Measurements from ENCODE around the gene MRPL52. TPM values are rescaled to one million over a fixed set of nuclear protein-coding genes. Genes with fewer than 3 reads are reported as not detected.
"Not testable (repeated sequence)": the region's sequence is repeated elsewhere in the genome, so short reads cannot be mapped to it uniquely, and the experiment has no call there.

The MRPL52 gene
- polyA plus RNA-seq, 2 of the 4 experiments (the other 2 are of a cell fraction) = 116 to 172 TPM

DNA sequence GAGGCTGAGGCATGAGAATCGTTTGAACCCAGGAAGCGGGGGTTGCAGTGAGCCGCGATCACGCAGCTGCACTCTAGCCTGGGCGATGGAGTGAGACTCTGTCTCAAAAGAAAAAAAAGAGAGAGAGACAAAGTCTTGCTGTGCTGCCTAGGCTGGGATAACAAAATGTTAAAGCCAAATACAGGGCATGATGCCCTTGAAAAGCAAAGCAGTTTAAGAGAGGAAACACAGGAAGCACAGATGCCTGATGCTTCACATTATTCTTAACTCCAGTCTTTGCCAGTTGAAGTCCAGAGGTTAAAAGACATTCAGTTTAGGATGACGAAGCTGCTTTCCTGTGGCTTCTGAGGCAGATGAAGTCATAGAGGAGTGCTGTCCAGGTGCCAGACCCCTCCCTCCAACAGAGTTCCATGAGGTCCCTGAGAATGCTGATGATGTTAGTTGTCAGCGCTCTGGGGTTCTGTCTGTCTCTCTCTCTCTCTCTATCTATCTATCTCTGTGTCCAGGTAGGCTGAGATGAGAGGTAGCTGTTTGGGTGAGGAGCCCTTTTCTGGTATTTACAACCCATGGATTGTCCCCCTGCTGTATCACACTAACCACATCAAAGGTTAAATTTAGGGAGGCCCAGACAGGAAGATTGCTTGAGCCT is 4.9 kb upstream of the MRPL52 start:
- POLR2A ChIA-PET = interaction anchor here (0.7 kb wide), 1 partner anchor 29 kb away, joined by 3 read pairs; no protein-coding TSS in a partner anchor

DNA sequence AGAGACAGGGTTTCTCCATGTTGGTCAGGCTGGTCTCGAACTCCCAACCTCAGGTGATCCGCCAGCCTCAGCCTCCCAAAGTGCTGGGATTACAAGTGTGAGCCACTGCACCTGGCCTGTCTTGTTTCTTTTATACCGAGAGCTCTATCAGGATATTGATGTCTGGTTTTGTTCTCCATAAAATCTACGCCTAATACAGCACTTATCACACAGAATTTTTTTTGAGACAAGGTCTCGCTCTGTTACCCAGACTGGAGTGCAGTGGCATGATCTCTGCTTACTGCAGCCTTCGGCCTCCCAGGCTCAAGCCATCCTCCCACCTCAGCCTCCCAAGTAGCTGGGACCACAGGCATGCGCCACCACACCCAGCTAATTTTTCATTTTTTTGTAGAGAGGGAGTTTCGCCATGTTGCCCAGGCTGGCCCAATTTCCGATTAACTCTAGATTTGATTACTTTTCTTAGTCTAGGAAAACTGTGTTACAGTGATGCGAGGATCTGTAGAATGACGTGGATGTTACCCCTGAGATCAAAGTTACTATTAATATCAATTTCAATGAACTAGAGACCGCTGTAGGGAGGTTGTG is 519 bp upstream of the MRPL52 start:
- TF ChIP-seq EHMT2 (IDR thresholded peaks at IDR 0.05; ENCODE audit: low read depth) (0 out of 2 replicates have a peak, but pooled peaks have one; percentile 61), HOXB13 (CRISPR knock-in tag; IDR thresholded peaks at IDR 0.05; ENCODE audit: low read depth) (0 out of 2 replicates have a peak, but pooled peaks have one; percentile 8)
- peaks cover 15% of the 10 kb centered on the region for H3K4me1 ChIP-seq
- 77% methylated on average over 12 of the region's 12 CpGs for WGBS (ENCODE audit: missing lambda C conversion rate)
- peak overlapping the region; percentile 81 to 93 for H3K27ac ChIP-seq
- not testable (repeated sequence) for H3K9me3 ChIP-seq; ATAC-seq; FAIRE-seq; DNase-seq (ENCODE audit: low read depth in 1 of 2, low spot score in 1 of 2)
- ChIA-PET CTCF (interaction anchor here (0.6 to 11.7 kb wide), 5 partner anchors 22 to 272 kb away, joined by 3 to 259 read pairs (median 7); no protein-coding TSS in a partner anchor), POLR2A (interaction anchor here (1.3 kb wide), 1 partner anchor 239 kb away, joined by 3 read pairs; no protein-coding TSS in a partner anchor)
- peak overlapping the region; percentile 67 for H3K4me3 ChIP-seq
- H3K4me2 ChIP-seq = peak overlapping the region; percentile 52

More for the DNA sequence above, 4.9 kb upstream of the MRPL52 start:
- 37% methylated on average over 8 of the region's 8 CpGs for whole genome bisulfite sequencing (ENCODE audit: missing lambda C conversion rate)
- DNase-seq (ENCODE audit: low read depth in 1 of 2, low spot score in 1 of 2) (peak; percentile 61 to 81), FAIRE-seq (no peak), ATAC-seq (peak; percentile 35 to 41; a peak in 5 of 6 replicates)
- Histone ChIP-seq H3K4me2 (peak overlapping the region; percentile 59), H3K9me3 (no peaks in the 10 kb centered on the region), H3K4me3 (no peak overlapping the region), H3K27ac (peak overlapping the region; percentile 66 to 93), H3K4me1 (peaks cover 54% of the 10 kb centered on the region)
- TF ChIP-seq CEBPB (IDR thresholded peaks at IDR 0.05) = no peak
- TF ChIP-seq ZC3H11A (IDR thresholded peaks at IDR 0.05) = no peak
- peak; percentile 74 for TF ChIP-seq MAFK (IDR thresholded peaks at IDR 0.05; ENCODE audit: partially characterized antibody)
- CTCF ChIA-PET = interaction anchor here (0.6 to 11.7 kb wide), 12 partner anchors 26 to 269 kb away, joined by 3 to 259 read pairs (median 3); partner anchors contain the start of gene ABHD4

DNA sequence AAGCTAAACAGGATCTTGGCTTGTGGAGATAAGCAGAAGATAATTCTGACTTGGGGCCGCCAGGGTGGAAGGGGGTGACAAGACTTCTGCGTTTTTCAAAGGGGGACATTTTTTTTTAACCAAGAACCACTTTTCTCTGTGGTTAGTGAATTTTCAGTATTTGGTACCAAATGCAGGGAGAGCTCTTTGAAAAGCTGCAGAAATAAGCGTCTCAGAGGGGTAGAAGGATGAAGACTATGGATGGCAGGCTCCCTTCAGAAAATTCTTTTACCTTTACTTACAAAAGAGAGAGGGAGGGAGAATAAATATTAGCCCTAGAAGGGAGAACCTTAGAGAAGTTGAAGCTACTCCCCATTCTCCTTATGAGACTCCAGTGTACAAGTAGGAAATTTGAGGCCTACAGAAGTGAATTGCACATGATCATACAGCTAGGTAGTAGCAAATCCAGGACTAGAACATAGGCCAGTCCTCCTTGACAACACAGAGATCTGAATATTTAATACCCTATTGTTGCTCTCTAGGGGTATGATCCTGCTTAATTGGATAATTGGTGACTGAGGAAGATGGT is 840 bp downstream of the MRPL52 start:
- ChIA-PET CTCF (interaction anchor here (0.8 to 2.6 kb wide), 10 partner anchors 8 to 274 kb away, joined by 3 to 22 read pairs (median 4); no protein-coding TSS in a partner anchor), POLR2A (interaction anchor here (0.6 to 1.3 kb wide), 4 partner anchors 18 to 241 kb away, joined by 3 to 6 read pairs (median 4); no protein-coding TSS in a partner anchor)
- ATAC-seq = peak in 1 of 2 experiments; percentile 8; a peak in 1 of 6 replicates
- FAIRE-seq = no peak
- WGBS (ENCODE audit: missing lambda C conversion rate) = 22% methylated on average over 3 of the region's 3 CpGs
- no peak for DNase-seq (ENCODE audit: low read depth in 1 of 2, low spot score in 1 of 2)
- Histone ChIP-seq H3K4me2 (peak overlapping the region; percentile 80), H3K4me1 (peaks cover 5% of the 10 kb centered on the region; the same call in 1 of the 3 replicates), H3K9me3 (no peaks in the 10 kb centered on the region), H3K27ac (peak overlapping the region; percentile 81 to 93), H3K4me3 (peak overlapping the region; percentile 67)
- no peak for TF ChIP-seq CEBPB (IDR thresholded peaks at IDR 0.05)
- TF ChIP-seq ESRRA (IDR thresholded peaks at IDR 0.05; ENCODE audit: borderline replicate concordance, low read length) = no peak
- TF ChIP-seq NFE2L2 (conservative IDR thresholded peaks at IDR 0.05; ENCODE audit: low read length) = no peak
- TF ChIP-seq GATA3 (IDR thresholded peaks at IDR 0.05; ENCODE audit: borderline replicate concordance) = no peak
- TF ChIP-seq, protein P1, sequence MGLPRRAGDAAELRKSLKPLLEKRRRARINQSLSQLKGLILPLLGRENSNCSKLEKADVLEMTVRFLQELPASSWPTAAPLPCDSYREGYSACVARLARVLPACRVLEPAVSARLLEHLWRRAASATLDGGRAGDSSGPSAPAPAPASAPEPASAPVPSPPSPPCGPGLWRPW (IDR thresholded peaks at IDR 0.05) = no peak
- TF ChIP-seq JUNB (IDR thresholded peaks at IDR 0.05) = no peak
- no peak for TF ChIP-seq MAFK (IDR thresholded peaks at IDR 0.05; ENCODE audit: partially characterized antibody)
- TF ChIP-seq FOXS1 (CRISPR knock-in tag; IDR thresholded peaks at IDR 0.05) = no peak
- TF ChIP-seq, protein P2, sequence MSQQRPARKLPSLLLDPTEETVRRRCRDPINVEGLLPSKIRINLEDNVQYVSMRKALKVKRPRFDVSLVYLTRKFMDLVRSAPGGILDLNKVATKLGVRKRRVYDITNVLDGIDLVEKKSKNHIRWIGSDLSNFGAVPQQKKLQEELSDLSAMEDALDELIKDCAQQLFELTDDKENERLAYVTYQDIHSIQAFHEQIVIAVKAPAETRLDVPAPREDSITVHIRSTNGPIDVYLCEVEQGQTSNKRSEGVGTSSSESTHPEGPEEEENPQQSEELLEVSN (IDR thresholded peaks at IDR 0.05; ENCODE audit: borderline replicate concordance, low read depth) = no peak
- TF ChIP-seq FOSL2 (IDR thresholded peaks at IDR 0.05) = no peak
- TF ChIP-seq FOSL2 (CRISPR knock-in tag; IDR thresholded peaks at IDR 0.05) = no peak
- TF ChIP-seq PHF8 (IDR thresholded peaks at IDR 0.05; ENCODE audit: borderline replicate concordance, low read depth) = no peak
- no peak for TF ChIP-seq EP300 (IDR thresholded peaks at IDR 0.05)
- no peak for TF ChIP-seq ZSCAN20 (CRISPR knock-in tag; IDR thresholded peaks at IDR 0.05)
- TF ChIP-seq, protein P3, sequence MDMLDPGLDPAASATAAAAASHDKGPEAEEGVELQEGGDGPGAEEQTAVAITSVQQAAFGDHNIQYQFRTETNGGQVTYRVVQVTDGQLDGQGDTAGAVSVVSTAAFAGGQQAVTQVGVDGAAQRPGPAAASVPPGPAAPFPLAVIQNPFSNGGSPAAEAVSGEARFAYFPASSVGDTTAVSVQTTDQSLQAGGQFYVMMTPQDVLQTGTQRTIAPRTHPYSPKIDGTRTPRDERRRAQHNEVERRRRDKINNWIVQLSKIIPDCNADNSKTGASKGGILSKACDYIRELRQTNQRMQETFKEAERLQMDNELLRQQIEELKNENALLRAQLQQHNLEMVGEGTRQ (IDR thresholded peaks at IDR 0.05) = no peak
- TF ChIP-seq RAD21 (conservative IDR thresholded peaks at IDR 0.05 in 1 of 2, IDR thresholded peaks at IDR 0.05 in 1 of 2) = no peak
- no peak for TF ChIP-seq HDAC2 (IDR thresholded peaks at IDR 0.05)
- no peak for TF ChIP-seq ZFP36 (IDR thresholded peaks at IDR 0.05; ENCODE audit: borderline replicate concordance, partially characterized antibody)

Data from A549 (cell line).